GM12872 (cell line): ENCODE measurements around the gene NRXN2.

Source experiments
- TF ChIP-seq, protein P1 (sequence below): IDR thresholded peaks from 3 replicates; pipeline ENCODE4 v1.5.1; 2011; ENCODE audit warnings: low read depth, mild to moderate bottlenecking, low read length, moderate library complexity; ENCODE audit not compliant: insufficient read depth

NRXN2 gene

DNA sequence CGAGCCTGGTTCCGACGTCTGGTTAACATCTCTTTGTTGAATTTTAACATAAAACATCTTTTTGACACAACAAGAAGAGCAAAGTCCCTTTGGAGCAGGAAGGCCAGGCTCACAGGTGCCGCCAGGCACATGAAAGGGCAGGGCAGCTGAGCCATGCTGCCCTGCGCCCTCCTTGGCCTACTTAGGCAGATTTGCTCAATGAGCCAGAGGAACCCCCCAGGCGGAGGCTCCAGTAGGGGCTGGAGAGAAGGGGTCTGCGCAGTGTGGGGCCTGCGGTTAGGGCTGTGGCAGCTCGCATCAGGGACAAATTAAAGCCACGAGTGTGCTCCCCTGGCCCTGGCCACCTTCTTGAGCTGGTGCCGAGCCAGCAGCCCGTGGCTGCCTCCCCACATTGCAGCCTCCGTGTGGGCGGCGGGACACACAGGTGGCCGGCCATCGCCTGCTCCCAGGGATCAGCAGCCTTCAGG is 141.9 kb downstream of the NRXN2 start:
- TF ChIP-seq, protein P1, sequence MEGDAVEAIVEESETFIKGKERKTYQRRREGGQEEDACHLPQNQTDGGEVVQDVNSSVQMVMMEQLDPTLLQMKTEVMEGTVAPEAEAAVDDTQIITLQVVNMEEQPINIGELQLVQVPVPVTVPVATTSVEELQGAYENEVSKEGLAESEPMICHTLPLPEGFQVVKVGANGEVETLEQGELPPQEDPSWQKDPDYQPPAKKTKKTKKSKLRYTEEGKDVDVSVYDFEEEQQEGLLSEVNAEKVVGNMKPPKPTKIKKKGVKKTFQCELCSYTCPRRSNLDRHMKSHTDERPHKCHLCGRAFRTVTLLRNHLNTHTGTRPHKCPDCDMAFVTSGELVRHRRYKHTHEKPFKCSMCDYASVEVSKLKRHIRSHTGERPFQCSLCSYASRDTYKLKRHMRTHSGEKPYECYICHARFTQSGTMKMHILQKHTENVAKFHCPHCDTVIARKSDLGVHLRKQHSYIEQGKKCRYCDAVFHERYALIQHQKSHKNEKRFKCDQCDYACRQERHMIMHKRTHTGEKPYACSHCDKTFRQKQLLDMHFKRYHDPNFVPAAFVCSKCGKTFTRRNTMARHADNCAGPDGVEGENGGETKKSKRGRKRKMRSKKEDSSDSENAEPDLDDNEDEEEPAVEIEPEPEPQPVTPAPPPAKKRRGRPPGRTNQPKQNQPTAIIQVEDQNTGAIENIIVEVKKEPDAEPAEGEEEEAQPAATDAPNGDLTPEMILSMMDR, result no peak

DNA sequence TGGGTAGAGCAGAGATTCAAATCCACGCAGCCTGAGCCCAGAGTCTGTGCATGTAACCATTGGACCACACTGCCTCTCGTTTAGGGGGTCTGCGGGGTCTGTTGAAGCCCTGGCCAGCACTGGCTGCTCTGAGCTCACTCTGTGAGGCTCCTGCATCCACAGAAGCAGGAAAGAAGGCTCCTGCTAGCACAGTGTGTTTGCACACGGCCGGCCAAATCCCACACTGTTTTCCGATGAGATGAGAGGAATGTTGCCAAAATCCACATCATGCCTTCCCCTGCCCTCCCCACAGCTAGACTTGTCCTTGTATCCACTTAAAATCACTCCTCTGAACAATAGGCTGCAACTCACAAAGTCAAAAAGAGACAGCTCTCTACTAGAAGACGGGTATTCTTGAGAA is 142.6 kb downstream of the NRXN2 start:
- TF ChIP-seq, protein P1, result no peak

DNA sequence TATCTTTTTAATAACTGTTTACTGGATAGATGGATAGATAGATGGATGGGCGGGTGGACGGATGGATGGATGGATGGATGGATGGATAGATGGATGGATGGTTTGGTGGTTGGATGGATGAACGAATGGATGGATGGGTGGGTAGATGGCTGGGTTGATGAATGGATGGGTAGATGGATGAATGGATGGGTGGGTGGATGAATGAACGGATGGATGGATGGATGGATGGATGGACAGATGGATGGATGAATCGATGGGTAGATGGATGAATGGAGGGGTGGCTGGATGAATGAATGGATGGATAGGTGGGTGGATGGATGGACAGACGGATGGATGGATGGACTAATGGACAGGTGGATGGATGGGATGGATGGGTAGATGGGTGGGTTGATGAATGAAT is 145.8 kb downstream of the NRXN2 start:
- TF ChIP-seq, protein P1, result no peak

DNA sequence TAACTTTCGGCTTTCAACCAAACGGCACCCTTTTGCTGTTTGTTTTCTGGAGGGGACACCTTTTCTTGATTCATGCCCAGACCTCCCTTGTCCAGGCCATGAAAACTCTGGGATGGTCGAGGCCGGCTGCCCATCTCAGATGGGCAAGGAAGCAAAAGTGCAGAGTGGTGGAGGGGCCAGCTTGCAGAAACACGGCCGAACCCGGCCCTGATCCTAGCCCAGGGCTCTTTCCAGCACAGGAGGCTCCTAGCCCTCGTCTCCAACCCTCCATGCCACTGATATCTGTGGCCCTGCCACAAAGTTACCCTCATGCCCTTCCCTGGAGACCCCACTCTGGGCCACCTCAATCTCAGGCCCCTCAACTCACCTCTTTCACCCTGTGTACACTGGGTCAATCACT is 150.9 kb downstream of the NRXN2 start:
- TF ChIP-seq, protein P1, result no peak

DNA sequence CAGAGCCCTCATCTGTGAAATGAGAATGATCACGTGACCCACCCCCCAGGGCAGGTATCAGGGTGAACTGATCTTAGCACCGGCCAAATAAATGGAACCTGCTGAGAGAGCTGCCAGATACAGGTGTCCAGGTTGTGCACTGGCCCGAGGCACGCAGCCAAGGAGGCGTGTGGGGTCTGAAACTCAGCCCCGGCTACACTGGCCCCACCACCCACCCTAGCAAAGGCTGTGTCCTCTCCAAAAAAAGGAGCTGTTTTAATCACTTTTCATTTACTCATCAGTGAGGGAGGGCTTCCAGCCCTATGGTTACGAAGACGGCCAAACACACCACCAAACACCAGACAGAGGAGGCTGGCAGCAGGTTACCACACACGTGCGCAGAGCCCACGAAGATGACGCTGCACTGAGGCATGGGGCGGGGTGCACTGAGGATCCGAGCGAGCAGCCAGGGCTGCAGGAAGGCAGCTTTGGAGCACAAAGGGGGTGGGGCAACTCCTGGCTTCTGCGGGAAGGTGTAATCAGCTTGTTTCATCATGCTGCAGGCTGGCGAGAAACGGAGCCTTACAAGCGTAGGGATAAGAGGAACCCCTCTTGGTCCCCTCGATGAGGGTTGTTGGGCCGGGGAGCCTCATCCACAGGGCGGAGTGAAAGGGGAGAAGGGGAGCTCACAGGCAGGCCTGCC is 151.4 kb downstream of the NRXN2 start:
- TF ChIP-seq, protein P1, result no peak

DNA sequence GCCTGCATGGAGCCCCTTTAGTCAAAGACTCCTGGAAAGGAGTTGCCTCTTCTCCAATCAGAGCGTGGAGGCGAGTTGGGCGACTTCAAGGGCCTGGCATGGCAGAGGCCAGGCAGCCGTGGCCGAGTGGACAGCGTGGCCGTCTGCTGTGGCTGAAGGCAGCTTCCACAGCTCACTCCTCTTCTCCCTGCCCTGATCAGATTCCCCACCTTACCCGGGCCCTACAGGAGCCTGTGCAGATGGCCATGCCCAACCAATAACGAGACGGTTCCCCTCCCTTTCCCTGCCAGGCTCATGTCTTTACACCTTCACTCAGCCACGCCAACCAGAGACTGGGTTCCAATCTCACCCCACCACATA is 152.0 kb downstream of the NRXN2 start:
- TF ChIP-seq, protein P1, result no peak

DNA sequence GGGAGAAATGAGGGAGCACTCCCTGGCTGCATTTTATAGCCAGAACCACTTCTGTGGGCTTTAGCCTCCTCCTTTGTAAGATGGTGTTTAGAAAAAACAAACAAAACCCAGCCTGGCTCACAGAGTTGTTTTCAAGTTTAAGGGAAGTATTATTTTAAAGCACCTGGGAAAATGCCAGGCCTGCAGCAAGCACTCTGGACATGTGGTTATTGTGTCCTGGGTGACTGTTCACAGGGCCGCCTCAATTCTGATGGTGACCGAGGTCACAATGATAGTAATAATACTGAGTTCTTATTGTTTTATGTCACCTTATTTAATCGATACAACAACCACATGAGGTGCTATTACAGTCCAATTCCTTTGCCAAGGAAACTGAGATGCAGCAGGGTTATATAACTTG is 152.7 kb downstream of the NRXN2 start:
- TF ChIP-seq, protein P1, result no peak
